ENCODE measurements around the gene PLIN1.

PLIN1 gene

GRCh38 chr15:89649716-89650115, 29.5 kb downstream of the PLIN1 start:
- no peak for DNase-seq

- no peak for DNase-seq
Observed at GRCh38 chr15:89649013-89649625, 30.0 kb downstream of the PLIN1 start.

- no peak for DNase-seq
Observed at GRCh38 chr15:89648106-89649012, 30.8 kb downstream of the PLIN1 start.

GRCh38 chr15:89647191-89647851, 31.8 kb downstream of the PLIN1 start:
- peak; percentile 47 for DNase-seq

- DNase-seq: no peak
Observed at GRCh38 chr15:89646416-89647141, 32.6 kb downstream of the PLIN1 start.

- DNase-seq: no peak
Observed at GRCh38 chr15:89645680-89646079, 33.5 kb downstream of the PLIN1 start.

- no peak for DNase-seq
Observed at GRCh38 chr15:89642106-89642505, 37.1 kb downstream of the PLIN1 start.

- DNase-seq: no peak
Observed at GRCh38 chr15:89641053-89641452, 38.1 kb downstream of the PLIN1 start.

GRCh38 chr15:89640245-89640644, 38.9 kb downstream of the PLIN1 start:
- DNase-seq: no peak

GRCh38 chr15:89633585-89633984, 45.6 kb downstream of the PLIN1 start:
- no peak for DNase-seq

- DNase-seq: no peak
Observed at GRCh38 chr15:89632563-89633430, 46.4 kb downstream of the PLIN1 start.

- no peak for DNase-seq
Observed at GRCh38 chr15:89631902-89632264, 47.3 kb downstream of the PLIN1 start.

GRCh38 chr15:89630974-89631901, 47.9 kb downstream of the PLIN1 start:
- DNase-seq: no peak

GRCh38 chr15:89630260-89630659, 48.9 kb downstream of the PLIN1 start:
- no peak for DNase-seq

- no peak for DNase-seq
Observed at GRCh38 chr15:89629829-89630228, 49.3 kb downstream of the PLIN1 start.

- no peak for DNase-seq
Observed at GRCh38 chr15:89628806-89629715, 50.1 kb downstream of the PLIN1 start.

GRCh38 chr15:89628301-89628700, 50.9 kb downstream of the PLIN1 start:
- DNase-seq: no peak

- DNase-seq: no peak
Observed at GRCh38 chr15:89627256-89627970, 51.8 kb downstream of the PLIN1 start.

GRCh38 chr15:89625716-89626115, 53.5 kb downstream of the PLIN1 start:
- DNase-seq: no peak

Measured in CD4-positive, alpha-beta T cell treated with Interleukin-12 subunit alpha and Interleukin-12 subunit beta, for 1 hour (primary cell).